OCI-LY3 (cell line): Measurements from ENCODE around the gene MAB21L4.

Experiments
- H2AFZ ChIP-seq: fragments of 200-600, 300-600 bp; shearing (Covaris generic); 2 replicates; pipeline ENCODE4 v1.6.0; 2014; ENCODE audit warnings: antibody characterized with exemption, low read depth, low read length
- H3K27ac ChIP-seq: fragments of 200-600, 300-600 bp; sonication (generic); 2 replicates; pipeline ENCODE4 v1.5.1; 2014; ENCODE audit warnings: mild to moderate bottlenecking, low read length, moderate library complexity, mixed read lengths
- H3K27me3 ChIP-seq: fragments of 200-600, 300-600 bp; sonication (generic); 2 replicates; pipeline ENCODE4 v1.6.1; 2014; ENCODE audit warnings: low read depth, low read length, mixed read lengths
- H3K36me3 ChIP-seq: fragments of 200-600, 300-600 bp; sonication (generic); replicated peaks from 2 replicates; pipeline ENCODE3; 2014; ENCODE audit warnings: low read depth, low read length, mixed read lengths
- H3K4me1 ChIP-seq: fragments of 300-600, 200-600 bp; sonication (generic); 2 replicates; pipeline ENCODE4 v1.6.1; 2014; ENCODE audit warnings: low read length, mixed read lengths
- H3K4me2 ChIP-seq: fragments of 200-600, 300-600 bp; sonication (generic); 2 replicates; pipeline ENCODE4 v1.6.1; 2014; ENCODE audit warnings: low read length, mixed read lengths
- H3K4me3 ChIP-seq: fragments of 300-600, 200-600 bp; sonication (generic); 2 replicates; pipeline ENCODE4 v1.5.1; 2014; ENCODE audit warnings: antibody characterized with exemption, mild to moderate bottlenecking, low read length, moderate library complexity
- H3K79me2 ChIP-seq: fragments of 300-600, 200-600 bp; shearing (Covaris generic); 2 replicates; pipeline ENCODE4 v1.6.1; 2014; ENCODE audit warnings: mild to moderate bottlenecking, low read length, mixed read lengths
- H3K9ac ChIP-seq: fragments of 300-600, 200-600 bp; shearing (Covaris generic); 2 replicates; pipeline ENCODE4 v1.6.0; 2014; ENCODE audit warnings: mild to moderate bottlenecking, low read length, moderate library complexity
- H3K9me3 ChIP-seq: fragments of 200-600, 300-600 bp; shearing (Covaris generic); 2 replicates; pipeline ENCODE4 v1.6.1; 2014; ENCODE audit warnings: low read length, mixed read lengths; ENCODE audit not compliant: insufficient read depth
- H4K20me1 ChIP-seq: fragments of 200-600, 300-600 bp; sonication (generic); 2 replicates; pipeline ENCODE4 v1.6.1; 2016; ENCODE audit warnings: low read length, mixed read lengths; ENCODE audit not compliant: insufficient read depth
- CTCF ChIP-seq: fragments of 200-600, 300-600 bp; sonication (generic); IDR thresholded peaks from 2 replicates; pipeline ENCODE4 v1.5.1; 2014; ENCODE audit warnings: antibody characterized with exemption, low read length, low read depth
- EZH2phosphoT487 ChIP-seq: fragments of 200-600 bp; shearing (Covaris generic); IDR thresholded peaks from 2 replicates; pipeline ENCODE4 v1.6.1; 2018; ENCODE audit warnings: antibody characterized with exemption, mixed run types, low read depth

MAB21L4 gene

GRCh38 chr2:240886023-240886565 is 9.9 kb downstream of the MAB21L4 start:
- Histone ChIP-seq H3K36me3 (no peaks in the 10 kb centered on the region), H3K4me2 (no peak overlapping the region), H2AFZ (no peak overlapping the region), H3K79me2 (no peaks in the 10 kb centered on the region), H3K4me1 (no peaks in the 10 kb centered on the region), H3K4me3 (no peak overlapping the region), H3K9ac (no peak overlapping the region), H3K27ac (no peak overlapping the region), H3K27me3 (no peaks in the 10 kb centered on the region), H4K20me1 (no peaks in the 10 kb centered on the region), H3K9me3 (no peaks in the 10 kb centered on the region)
- TF ChIP-seq CTCF (no peak), EZH2phosphoT487 (no peak)

GRCh38 chr2:240885566-240885965 is 10.4 kb downstream of the MAB21L4 start:
- no peak overlapping the region for H3K4me2 ChIP-seq
- TF ChIP-seq EZH2phosphoT487 (no peak), CTCF (no peak)
- H3K27ac ChIP-seq: no peak overlapping the region

GRCh38 chr2:240884745-240885144 is 11.2 kb downstream of the MAB21L4 start:
- H3K79me2 ChIP-seq: no peaks in the 10 kb centered on the region
- H3K9ac ChIP-seq: no peak overlapping the region
- H3K27me3 ChIP-seq: no peaks in the 10 kb centered on the region
- no peaks in the 10 kb centered on the region for H3K9me3 ChIP-seq
- no peak overlapping the region for H3K4me2 ChIP-seq
- H4K20me1 ChIP-seq: no peaks in the 10 kb centered on the region
- TF ChIP-seq CTCF: no peak
- no peak for TF ChIP-seq EZH2phosphoT487
- no peaks in the 10 kb centered on the region for H3K36me3 ChIP-seq
- no peak overlapping the region for H3K4me3 ChIP-seq
- no peaks in the 10 kb centered on the region for H3K4me1 ChIP-seq
- H2AFZ ChIP-seq: no peak overlapping the region
- H3K27ac ChIP-seq: no peak overlapping the region

More at GRCh38 chr2:240885566-240885965, 10.4 kb downstream of the MAB21L4 start:
- no peaks in the 10 kb centered on the region for H4K20me1 ChIP-seq
- no peak overlapping the region for H3K9ac ChIP-seq
- H3K4me1 ChIP-seq: no peaks in the 10 kb centered on the region
- H3K4me3 ChIP-seq: no peak overlapping the region
- H3K9me3 ChIP-seq: no peaks in the 10 kb centered on the region
- no peaks in the 10 kb centered on the region for H3K79me2 ChIP-seq
- no peaks in the 10 kb centered on the region for H3K36me3 ChIP-seq
- H3K27me3 ChIP-seq: no peaks in the 10 kb centered on the region
- no peak overlapping the region for H2AFZ ChIP-seq

GRCh38 chr2:240884221-240884620 is 11.7 kb downstream of the MAB21L4 start:
- no peak overlapping the region for H3K4me3 ChIP-seq
- H3K36me3 ChIP-seq: no peaks in the 10 kb centered on the region
- H3K4me2 ChIP-seq: no peak overlapping the region
- no peak overlapping the region for H2AFZ ChIP-seq
- H4K20me1 ChIP-seq: no peaks in the 10 kb centered on the region
- TF ChIP-seq EZH2phosphoT487: no peak
- no peak for TF ChIP-seq CTCF
- H3K9ac ChIP-seq: no peak overlapping the region
- no peak overlapping the region for H3K27ac ChIP-seq
- H3K4me1 ChIP-seq: no peaks in the 10 kb centered on the region
- H3K79me2 ChIP-seq: no peaks in the 10 kb centered on the region
- H3K27me3 ChIP-seq: no peaks in the 10 kb centered on the region
- no peaks in the 10 kb centered on the region for H3K9me3 ChIP-seq
